ENCODE results near the gene OOSP4B. TPM values are rescaled to one million over a fixed set of nuclear protein-coding genes. Genes with fewer than 3 reads are reported as not detected.

OOSP4B gene
- total and polyA plus RNA-seq, 2 of the 4 experiments (the other 2 are of a cell fraction) = not detected

DNA sequence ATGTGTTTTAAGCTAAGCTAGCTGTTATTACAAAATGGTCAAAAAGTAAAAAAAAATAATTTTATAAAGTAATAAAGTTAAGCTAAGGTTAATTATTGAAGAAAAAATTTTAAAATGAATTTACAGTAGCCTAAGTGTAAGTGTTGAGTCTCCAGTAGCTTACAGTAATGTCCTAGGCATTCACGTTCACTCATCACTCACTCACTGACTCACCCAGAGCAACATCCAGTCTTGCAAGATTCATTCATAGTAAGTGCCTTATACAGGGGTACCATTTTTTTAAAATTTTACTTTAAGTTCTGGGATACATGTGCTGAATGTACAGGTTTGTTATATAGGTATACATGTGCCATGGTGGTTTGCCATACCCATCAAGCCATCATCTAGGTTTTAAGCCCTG is 11.6 kb upstream of the OOSP4B start:
- no peak overlapping the region for H2BK5ac ChIP-seq (ENCODE audit: low read depth, low read length, poor library complexity, severe bottlenecking)
- H3K27me3 ChIP-seq (ENCODE audit: control insufficient read depth, insufficient read depth, low read length) = no peaks in the 10 kb centered on the region
- no TSS peak for BruUV-seq (replicated peaks)
- no peak overlapping the region for H3K23ac ChIP-seq (ENCODE audit: low read depth, low read length)
- ATAC-seq (ENCODE audit: low read depth) = no peak
- H4K91ac ChIP-seq (ENCODE audit: insufficient read depth, low read depth, low read length) = no peak overlapping the region
- TF ChIP-seq MXI1 (IDR thresholded peaks at IDR 0.05; ENCODE audit: borderline replicate concordance, low read depth, low read length) (no peak), RCOR1 (IDR thresholded peaks at IDR 0.05; ENCODE audit: insufficient replicate concordance, low read length) (no peak), CEBPB (IDR thresholded peaks at IDR 0.05; ENCODE audit: low read depth, low read length) (no peak), MAZ (IDR thresholded peaks at IDR 0.05; ENCODE audit: borderline replicate concordance, low read depth, low read length) (no peak), MAFK (IDR thresholded peaks at IDR 0.05; ENCODE audit: low read depth, low read length) (no peak), CHD1 (IDR thresholded peaks at IDR 0.05; ENCODE audit: low read depth, low read length) (no peak), POLR2A (IDR thresholded peaks at IDR 0.05; ENCODE audit: low read depth, low read length) (no peak), ELK1 (IDR thresholded peaks at IDR 0.05; ENCODE audit: borderline replicate concordance, low read depth, low read length) (no peak), FOS (IDR thresholded peaks at IDR 0.05; ENCODE audit: low read depth, low read length) (no peak), NFE2L2 (IDR thresholded peaks at IDR 0.05; ENCODE audit: low read depth, low read length) (no peak), SMC3 (IDR thresholded peaks at IDR 0.05; ENCODE audit: low read depth, low read length) (no peak), BHLHE40 (IDR thresholded peaks at IDR 0.05; ENCODE audit: low read depth, low read length) (no peak), RFX5 (IDR thresholded peaks at IDR 0.05; ENCODE audit: low read depth, low read length) (no peak), RAD21 (IDR thresholded peaks at IDR 0.05; ENCODE audit: low read length) (no peak)
- TF ChIP-seq, protein P1, sequence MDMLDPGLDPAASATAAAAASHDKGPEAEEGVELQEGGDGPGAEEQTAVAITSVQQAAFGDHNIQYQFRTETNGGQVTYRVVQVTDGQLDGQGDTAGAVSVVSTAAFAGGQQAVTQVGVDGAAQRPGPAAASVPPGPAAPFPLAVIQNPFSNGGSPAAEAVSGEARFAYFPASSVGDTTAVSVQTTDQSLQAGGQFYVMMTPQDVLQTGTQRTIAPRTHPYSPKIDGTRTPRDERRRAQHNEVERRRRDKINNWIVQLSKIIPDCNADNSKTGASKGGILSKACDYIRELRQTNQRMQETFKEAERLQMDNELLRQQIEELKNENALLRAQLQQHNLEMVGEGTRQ (IDR thresholded peaks at IDR 0.05; ENCODE audit: low read depth, low read length) = no peak
- WGBS, 2 experiments (ENCODE audit: extremely low coverage in 2 of 2, insufficient read length in 1 of 2) = no CpG with 5 or more reads among the region's 1 CpG
- H4K8ac ChIP-seq (ENCODE audit: low read depth in 2 of 2, low read length in 2 of 2) = no peak overlapping the region
- no peak overlapping the region for H2AFZ ChIP-seq (replicated peaks; ENCODE audit: low read length, poor library complexity)
- no peaks in the 10 kb centered on the region for H3K9me3 ChIP-seq (ENCODE audit: control insufficient read depth, insufficient read depth, low read length)
- H3K56ac ChIP-seq (ENCODE audit: extremely low read depth, insufficient read depth, low read length) = no peak overlapping the region
- no peak overlapping the region for H3K4ac ChIP-seq (ENCODE audit: low read depth, low read length)
- H2BK15ac ChIP-seq (ENCODE audit: low read depth, low read length) = no peak overlapping the region
- no peak overlapping the region for H3K27ac ChIP-seq (ENCODE audit: insufficient read depth, low read length)
- H3K9me1 ChIP-seq (ENCODE audit: insufficient read depth, low read length) = no peaks in the 10 kb centered on the region
- no peak overlapping the region for H3K18ac ChIP-seq (ENCODE audit: low read depth, low read length)
- CTCF ChIA-PET = no interaction called here
- no peak overlapping the region for H2AK9ac ChIP-seq (replicated peaks; ENCODE audit: low read depth, low read length, poor library complexity)
- H2BK20ac ChIP-seq (ENCODE audit: low read depth, low read length) = no peak overlapping the region
- H4K20me1 ChIP-seq (ENCODE audit: insufficient read depth, low read length) = no peaks in the 10 kb centered on the region
- no peak overlapping the region for H3K4me3 ChIP-seq (ENCODE audit: insufficient read depth, low read depth, low read length)
- no peak overlapping the region for H3K4me2 ChIP-seq (ENCODE audit: low read depth, low read length)
- no peaks in the 10 kb centered on the region for H3K79me1 ChIP-seq (ENCODE audit: low read depth in 1 of 2, low read length in 2 of 2)
- in situ Hi-C loops (cut with MboI; ENCODE audit: low sequenced_read_pairs) (no loop called here), dilution Hi-C loops (cut with HindIII; ENCODE audit: low sequenced_read_pairs, unreplicated experiment) (no loop called here), intact Hi-C loops (cut with micrococcal nuclease) (no loop called here)
- H4K5ac ChIP-seq (ENCODE audit: low read depth, low read length) = no peak overlapping the region
- no peak overlapping the region for H2BK120ac ChIP-seq (ENCODE audit: low read depth, low read length)
- no peak for DNase-seq
- H3K36me3 ChIP-seq (ENCODE audit: control insufficient read depth, insufficient read depth, low read length) = no peaks in the 10 kb centered on the region
- no peak overlapping the region for H3K14ac ChIP-seq (replicated peaks; ENCODE audit: low read depth, low read length)
- H2AK5ac ChIP-seq (ENCODE audit: low read depth, low read length) = no peak overlapping the region
- H3K4me1 ChIP-seq (ENCODE audit: control insufficient read depth, insufficient read depth, low read length) = no peaks in the 10 kb centered on the region
- no peak overlapping the region for H3K9ac ChIP-seq (ENCODE audit: low read depth, low read length)
- POLR2A ChIA-PET (ENCODE audit: unreplicated experiment) = no interaction called here
